ENCODE measurements around the gene APBA2.

DNA sequence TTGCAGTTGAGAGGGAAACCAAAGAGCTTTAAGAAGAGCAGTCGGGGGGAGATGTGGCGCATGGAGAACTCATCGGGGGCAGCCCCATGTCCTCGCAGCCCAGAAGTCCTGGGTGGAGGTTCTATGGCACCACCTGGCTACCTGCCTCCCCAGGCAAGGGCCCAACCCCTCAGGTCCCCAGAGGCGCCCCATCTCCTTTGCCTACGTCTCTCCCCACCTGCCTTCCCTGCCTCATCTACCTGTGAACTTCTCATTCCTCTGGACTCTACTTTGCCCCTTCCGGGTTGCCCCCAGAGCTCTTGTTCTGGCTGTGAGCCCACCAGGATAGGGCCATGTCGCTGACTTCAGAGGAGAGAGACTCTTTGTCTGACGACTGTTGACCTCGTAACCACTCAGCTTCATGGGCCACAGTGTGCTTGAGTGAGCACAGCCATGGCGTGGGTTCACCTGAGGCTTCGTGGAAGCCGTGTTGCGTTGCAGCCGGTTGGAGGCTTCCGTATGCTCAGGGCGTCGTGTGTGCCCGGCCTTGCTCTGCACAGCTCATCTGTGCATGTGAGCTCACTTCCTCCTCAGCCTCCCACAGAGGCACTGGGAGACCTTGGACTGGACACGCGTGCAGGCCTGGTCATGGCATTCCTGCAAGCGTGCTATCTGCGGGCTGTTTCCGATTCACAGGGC lies 13.4 kb downstream of the APBA2 start:
- TF ChIP-seq POLR2A (IDR thresholded peaks at IDR 0.05; ENCODE audit: low read depth, low read length) (no peak), CHD1 (IDR thresholded peaks at IDR 0.05; ENCODE audit: low read depth, low read length) (no peak), SMC3 (IDR thresholded peaks at IDR 0.05; ENCODE audit: low read depth, low read length) (no peak), CEBPB (IDR thresholded peaks at IDR 0.05; ENCODE audit: low read depth, low read length) (no peak)
- TF ChIP-seq, protein P1, sequence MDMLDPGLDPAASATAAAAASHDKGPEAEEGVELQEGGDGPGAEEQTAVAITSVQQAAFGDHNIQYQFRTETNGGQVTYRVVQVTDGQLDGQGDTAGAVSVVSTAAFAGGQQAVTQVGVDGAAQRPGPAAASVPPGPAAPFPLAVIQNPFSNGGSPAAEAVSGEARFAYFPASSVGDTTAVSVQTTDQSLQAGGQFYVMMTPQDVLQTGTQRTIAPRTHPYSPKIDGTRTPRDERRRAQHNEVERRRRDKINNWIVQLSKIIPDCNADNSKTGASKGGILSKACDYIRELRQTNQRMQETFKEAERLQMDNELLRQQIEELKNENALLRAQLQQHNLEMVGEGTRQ (IDR thresholded peaks at IDR 0.05; ENCODE audit: low read depth, low read length) = no peak
- TF ChIP-seq, protein P2, sequence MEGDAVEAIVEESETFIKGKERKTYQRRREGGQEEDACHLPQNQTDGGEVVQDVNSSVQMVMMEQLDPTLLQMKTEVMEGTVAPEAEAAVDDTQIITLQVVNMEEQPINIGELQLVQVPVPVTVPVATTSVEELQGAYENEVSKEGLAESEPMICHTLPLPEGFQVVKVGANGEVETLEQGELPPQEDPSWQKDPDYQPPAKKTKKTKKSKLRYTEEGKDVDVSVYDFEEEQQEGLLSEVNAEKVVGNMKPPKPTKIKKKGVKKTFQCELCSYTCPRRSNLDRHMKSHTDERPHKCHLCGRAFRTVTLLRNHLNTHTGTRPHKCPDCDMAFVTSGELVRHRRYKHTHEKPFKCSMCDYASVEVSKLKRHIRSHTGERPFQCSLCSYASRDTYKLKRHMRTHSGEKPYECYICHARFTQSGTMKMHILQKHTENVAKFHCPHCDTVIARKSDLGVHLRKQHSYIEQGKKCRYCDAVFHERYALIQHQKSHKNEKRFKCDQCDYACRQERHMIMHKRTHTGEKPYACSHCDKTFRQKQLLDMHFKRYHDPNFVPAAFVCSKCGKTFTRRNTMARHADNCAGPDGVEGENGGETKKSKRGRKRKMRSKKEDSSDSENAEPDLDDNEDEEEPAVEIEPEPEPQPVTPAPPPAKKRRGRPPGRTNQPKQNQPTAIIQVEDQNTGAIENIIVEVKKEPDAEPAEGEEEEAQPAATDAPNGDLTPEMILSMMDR (conservative IDR thresholded peaks at IDR 0.05; ENCODE audit: low read depth, low read length) = no peak
